A673 (cell line): ENCODE measurements around the gene NUCB1. TPM values are rescaled to one million over a fixed set of nuclear protein-coding genes. Genes with fewer than 3 reads are reported as not detected.

ENCODE experiments used
- BruUV-seq: library from RNA; stranded (reverse); fragments of 400-500 nt; replicated peaks from 2 replicates; lab custom pipeline; 2021; lab: Mats Ljungman, UMichigan
- CTCF ChIA-PET: fragments of 300-600 bp; sonication (Branson Sonifier 250); formaldehyde crosslinking; loops from one replicate; lab custom pipeline; 2022; ENCODE audit warnings: antibody characterized with exemption; lab: Charles Lee
- POLR2A ChIA-PET: fragments of 300-600 bp; sonication (Branson Sonifier 250); formaldehyde crosslinking; loops from one replicate; lab custom pipeline; 2022; ENCODE audit warnings: antibody characterized with exemption; ENCODE audit not compliant: low non-redundant PET; lab: Charles Lee
- DNase-seq: peaks from one replicate; pipeline ENCODE4 v3.0.0-alpha.2; 2015; ENCODE audit warnings: low spot score
- H3K27ac ChIP-seq: fragments of 200-600 bp; sonication (generic); 2 replicates; pipeline ENCODE4 v1.5.1; 2016; ENCODE audit warnings: mixed run types, low read depth, mild to moderate bottlenecking, mixed read lengths, antibody characterized with exemption, low read length; ENCODE audit not compliant: poor library complexity, severe bottlenecking
- H3K27me3 ChIP-seq: fragments of 200-600 bp; sonication (generic); replicated peaks from 2 replicates; pipeline ENCODE4 v1.6.1; 2017; ENCODE audit warnings: mixed run types, low read depth, mild to moderate bottlenecking, mixed read lengths, antibody characterized with exemption, low read length; ENCODE audit not compliant: insufficient read depth, poor library complexity
- H3K36me3 ChIP-seq: fragments of 200-600 bp; sonication (generic); 2 replicates; pipeline ENCODE4 v1.6.1; 2016; ENCODE audit warnings: mixed run types, mild to moderate bottlenecking, mixed read lengths, antibody characterized with exemption, low read length; ENCODE audit not compliant: insufficient read depth, poor library complexity, severe bottlenecking
- H3K4me1 ChIP-seq: fragments of 200-600 bp; sonication (generic); 2 replicates; pipeline ENCODE4 v1.6.1; 2017; ENCODE audit warnings: mixed run types, mild to moderate bottlenecking, mixed read lengths, antibody characterized with exemption, low read length; ENCODE audit not compliant: insufficient read depth, poor library complexity, severe bottlenecking
- H3K4me3 ChIP-seq: fragments of 200-600 bp; sonication (generic); 2 replicates; pipeline ENCODE4 v1.5.1; 2016; ENCODE audit warnings: low read depth, mixed run types, mild to moderate bottlenecking, mixed read lengths, low read length; ENCODE audit not compliant: poor library complexity, severe bottlenecking
- H3K9me3 ChIP-seq: fragments of 200-600 bp; sonication (generic); 2 replicates; pipeline ENCODE4 v1.6.1; 2016; ENCODE audit warnings: mixed run types, low read depth, mild to moderate bottlenecking, mixed read lengths, antibody characterized with exemption, low read length; ENCODE audit not compliant: poor library complexity, severe bottlenecking
- CTCF ChIP-seq: fragments of 300-800, 200-600 bp; sonication (generic); conservative IDR thresholded peaks from 2 replicates; pipeline ENCODE4 v1.5.1; 2017; ENCODE audit warnings: low read depth, mild to moderate bottlenecking, antibody characterized with exemption, low read length, moderate library complexity, mixed read lengths
- EZH2 ChIP-seq: fragments of 200-600 bp; sonication (generic); IDR thresholded peaks from 2 replicates; pipeline ENCODE4 v1.6.1; 2017; ENCODE audit warnings: borderline replicate concordance, low read depth, mild to moderate bottlenecking, mixed read lengths, antibody characterized with exemption, low read length; ENCODE audit not compliant: poor library complexity, severe bottlenecking
- intact Hi-C: fragments of 100-400 bp; cut with micrococcal nuclease; formaldehyde crosslinking; loops from one replicate; pipeline ENCODE4 v1.10.0; 2022; ENCODE audit not compliant: unreplicated experiment
- total RNA-seq: library from RNA; stranded (reverse); gene quantifications from 2 replicates; pipeline ENCODE4 v1.2.3, GENCODE V29; 2021

NUCB1 gene
- total RNA-seq, 1 experiment from 2014 or later = 86.7 TPM

DNA sequence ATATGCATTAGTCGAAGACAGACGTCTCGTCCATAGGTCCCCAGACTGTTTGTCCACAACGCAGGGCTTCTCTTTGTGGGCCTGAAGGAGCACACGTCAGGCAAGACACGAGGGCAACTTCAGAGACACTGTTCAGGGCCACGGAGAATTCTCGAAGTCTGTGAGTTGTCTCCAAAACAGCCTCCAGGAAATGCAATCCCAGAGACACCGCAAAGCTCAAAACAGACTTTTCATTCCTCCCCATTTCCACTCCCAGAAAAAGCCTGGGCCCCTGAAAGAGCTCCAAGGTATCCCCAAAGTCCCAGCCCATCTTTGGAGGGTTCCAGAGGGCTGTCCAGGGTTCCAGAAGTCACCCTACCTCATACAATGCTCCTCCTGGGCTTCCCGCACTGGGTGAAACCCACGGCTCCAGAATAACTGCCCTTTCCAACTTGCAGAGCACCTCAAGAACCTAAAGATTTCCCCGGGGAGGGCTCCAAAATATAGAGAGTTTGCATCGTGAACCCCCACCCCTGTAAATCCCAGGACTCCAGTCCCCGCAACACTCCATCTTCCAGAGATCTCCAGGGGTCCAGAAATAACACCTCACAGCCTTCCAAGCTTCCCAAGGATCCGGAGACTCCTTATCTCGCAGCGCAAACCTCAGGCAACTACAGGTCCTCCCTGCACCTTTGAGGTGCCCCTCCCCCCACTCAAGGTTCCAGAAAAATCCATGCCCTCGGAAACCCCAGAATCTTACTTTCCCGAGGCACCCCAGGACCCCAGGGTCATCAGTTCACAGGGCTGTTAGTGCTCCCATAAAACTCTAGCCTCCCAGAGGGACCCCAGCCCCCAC is 64.3 kb downstream of the NUCB1 start:
- Histone ChIP-seq H3K36me3 (peaks cover 18% of the 10 kb centered on the region), H3K27me3 (no peaks in the 10 kb centered on the region), H3K4me3 (no peak overlapping the region), H3K9me3 (no peaks in the 10 kb centered on the region), H3K27ac (peak overlapping the region; percentile 95), H3K4me1 (peaks cover 35% of the 10 kb centered on the region)
- ChIA-PET CTCF (no interaction called here), POLR2A (interaction anchor here (0.5 to 0.6 kb wide), 2 partner anchors 10 to 321 kb away, joined by 3 to 7 read pairs; partner anchors contain the start of gene BAX)
- no peak for TF ChIP-seq EZH2
- no peak for TF ChIP-seq CTCF
- peak; percentile 49 for DNase-seq
- BruUV-seq = TSS peak; percentile 47
- intact Hi-C loops = loop anchor here (10.0 kb wide), 2 partner anchors 90 to 320 kb away; partner anchors contain the start of genes CA11 and PPP1R15A

DNA sequence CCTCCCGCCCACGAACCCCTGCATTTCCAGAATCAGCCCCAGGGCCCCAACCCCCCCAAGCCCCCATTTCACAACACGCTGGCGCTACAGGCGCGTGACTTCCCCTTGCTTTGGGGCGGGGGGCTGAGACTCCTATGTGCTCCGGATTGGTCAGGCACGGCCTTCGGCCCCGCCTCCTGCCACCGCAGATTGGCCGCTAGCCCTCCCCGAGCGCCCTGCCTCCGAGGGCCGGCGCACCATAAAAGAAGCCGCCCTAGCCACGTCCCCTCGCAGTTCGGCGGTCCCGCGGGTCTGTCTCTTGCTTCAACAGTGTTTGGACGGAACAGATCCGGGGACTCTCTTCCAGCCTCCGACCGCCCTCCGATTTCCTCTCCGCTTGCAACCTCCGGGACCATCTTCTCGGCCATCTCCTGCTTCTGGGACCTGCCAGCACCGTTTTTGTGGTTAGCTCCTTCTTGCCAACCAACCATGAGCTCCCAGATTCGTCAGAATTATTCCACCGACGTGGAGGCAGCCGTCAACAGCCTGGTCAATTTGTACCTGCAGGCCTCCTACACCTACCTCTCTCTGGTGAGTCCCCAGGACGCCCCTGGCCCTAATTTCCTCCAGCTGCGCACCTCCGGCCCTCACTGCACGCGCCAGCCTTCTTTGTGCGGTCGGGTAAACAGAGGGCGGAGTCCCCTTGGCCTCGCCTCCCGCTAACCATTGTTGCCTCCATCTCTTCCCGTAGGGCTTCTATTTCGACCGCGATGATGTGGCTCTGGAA is 65.1 kb downstream of the NUCB1 start, which contains the start of gene FTL:
FTL (plus strand) TSS at position 270 of the 766 bp plus-strand sequence; CDS start at position 469, 199 bp downstream.
- DNase-seq = peak; percentile 97
- Histone ChIP-seq H3K9me3 (no peaks in the 10 kb centered on the region), H3K27ac (peak within 1 kb of the TSS; percentile 95), H3K4me1 (peaks cover 42% of the 10 kb centered on the region), H3K27me3 (no peaks in the 10 kb centered on the region), H3K4me3 (peak within 1 kb of the TSS; percentile 77), H3K36me3 (peaks cover 21% of the 10 kb centered on the region)
- POLR2A ChIA-PET = interaction anchor here (0.6 kb wide), 2 partner anchors 15 to 155 kb away, joined by 3 to 4 read pairs; no protein-coding TSS in a partner anchor
- CTCF ChIA-PET = no interaction called here
- TF ChIP-seq EZH2 (no peak), CTCF (no peak)
- BruUV-seq = no TSS peak
- intact Hi-C loops = loop anchor here (10.0 kb wide), 2 partner anchors 90 to 320 kb away; partner anchors contain the start of genes CA11 and PPP1R15A

DNA sequence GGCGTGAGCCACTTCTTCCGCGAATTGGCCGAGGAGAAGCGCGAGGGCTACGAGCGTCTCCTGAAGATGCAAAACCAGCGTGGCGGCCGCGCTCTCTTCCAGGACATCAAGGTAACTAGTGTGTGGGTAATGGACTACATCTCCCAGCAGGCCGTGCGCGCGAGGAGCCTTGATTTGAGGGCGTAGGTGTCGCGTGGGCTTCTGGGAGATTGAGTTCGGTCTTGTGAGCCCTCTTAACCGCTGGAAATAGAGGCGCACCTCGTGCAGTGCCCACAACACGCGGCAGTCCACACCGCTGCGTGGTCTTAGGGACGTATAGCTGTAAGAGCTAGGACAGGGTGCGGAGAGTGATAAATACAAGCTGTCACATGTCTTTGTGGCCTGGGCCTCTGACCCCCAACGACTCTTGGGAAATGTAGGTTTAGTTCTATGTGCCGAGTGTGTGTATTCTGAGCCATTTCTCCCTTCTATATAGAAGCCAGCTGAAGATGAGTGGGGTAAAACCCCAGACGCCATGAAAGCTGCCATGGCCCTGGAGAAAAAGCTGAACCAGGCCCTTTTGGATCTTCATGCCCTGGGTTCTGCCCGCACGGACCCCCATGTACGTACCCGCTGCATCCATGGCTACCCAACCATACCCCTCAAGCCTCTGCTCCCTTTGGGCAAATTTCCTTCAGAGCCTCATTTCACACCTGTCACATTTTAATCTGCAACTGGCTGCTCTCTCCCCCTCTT is 65.9 kb downstream of the NUCB1 start:
- peak; percentile 94 for DNase-seq
- POLR2A ChIA-PET = interaction anchor here (0.6 kb wide), 2 partner anchors 15 to 156 kb away, joined by 3 to 4 read pairs; no protein-coding TSS in a partner anchor
- Histone ChIP-seq H3K4me1 (peaks cover 48% of the 10 kb centered on the region), H3K27me3 (no peaks in the 10 kb centered on the region), H3K9me3 (no peaks in the 10 kb centered on the region), H3K27ac (peak overlapping the region; percentile 91), H3K4me3 (peak overlapping the region; percentile 77), H3K36me3 (peaks cover 25% of the 10 kb centered on the region)
- CTCF ChIA-PET = no interaction called here
- intact Hi-C loops = loop anchor here (10.0 kb wide), 2 partner anchors 91 to 321 kb away; partner anchors contain the start of genes CA11 and PPP1R15A
- TSS peak; percentile 84 for BruUV-seq
- TF ChIP-seq EZH2 (no peak), CTCF (no peak)
